H1 (cell line): ENCODE measurements around the gene NKPD1. TPM values are rescaled to one million over a fixed set of nuclear protein-coding genes. Genes with fewer than 3 reads are reported as not detected.

Experiments used
- CTCF ChIA-PET: fragments of 300-600 bp; sonication (Branson Sonifier 250); formaldehyde crosslinking; loops from one replicate; lab custom pipeline; 2021; ENCODE audit not compliant: partially characterized antibody; lab: Charles Lee
- POLR2A ChIA-PET: fragments of 300-600 bp; sonication (Branson Sonifier 250); formaldehyde crosslinking; loops from one replicate; lab custom pipeline; 2021; ENCODE audit warnings: inconsistent platforms; ENCODE audit not compliant: partially characterized antibody; lab: Charles Lee
- DNase-seq, 2 experiments: peaks; one replicate each; pipeline versions ENCODE4 v3.0.0 to v3.0.0-alpha.2; 2010 to 2022; ENCODE audit warnings: low spot score in 2 of 2, low read depth in 1 of 2, mixed read lengths in 1 of 2
- FAIRE-seq: peaks from 2 replicates; lab custom pipeline; 2011; peaks lifted over from hg19 to GRCh38; lab: Jason Lieb, UNC
- H2AFZ ChIP-seq: 2 replicates; pipeline ENCODE4 v1.8.1; 2012; ENCODE audit warnings: low read length, inconsistent platforms
- H2AK5ac ChIP-seq: 2 replicates; pipeline ENCODE4 v1.6.1; 2013; ENCODE audit warnings: low read depth, low read length
- H2BK120ac ChIP-seq: replicated peaks from 2 replicates; pipeline ENCODE3; 2013; ENCODE audit warnings: low read depth, low read length, inconsistent platforms
- H2BK12ac ChIP-seq: 2 replicates; pipeline ENCODE4 v1.6.1; 2013; ENCODE audit warnings: low read depth, low read length
- H2BK15ac ChIP-seq: 2 replicates; pipeline ENCODE4 v1.6.1; 2013; ENCODE audit warnings: low read length
- H2BK20ac ChIP-seq: 2 replicates; pipeline ENCODE4 v1.6.1; 2013; ENCODE audit warnings: low read length
- H2BK5ac ChIP-seq: 2 replicates; pipeline ENCODE4 v1.6.1; 2013; ENCODE audit warnings: low read depth, low read length
- H3K14ac ChIP-seq: 2 replicates; pipeline ENCODE4 v1.6.1; 2013; ENCODE audit warnings: inconsistent platforms; ENCODE audit not compliant: insufficient read length
- H3K18ac ChIP-seq: 2 replicates; pipeline ENCODE4 v1.6.1; 2013; ENCODE audit warnings: low read length; ENCODE audit errors: extremely low read depth
- H3K23ac ChIP-seq: 2 replicates; pipeline ENCODE4 v1.6.1; 2013; ENCODE audit warnings: inconsistent platforms; ENCODE audit not compliant: insufficient read length
- H3K23me2 ChIP-seq: 2 replicates; pipeline ENCODE4 v1.6.1; 2013; ENCODE audit warnings: low read depth, low read length
- H3K27ac ChIP-seq: 2 replicates; pipeline ENCODE4 v1.6.1; 2011; ENCODE audit warnings: low read depth, low read length, inconsistent platforms
- H3K27me3 ChIP-seq, 4 experiments: replicated peaks in 1 of 4; 1 replicate in 1 of 4; 2 replicates in 3 of 4; pipeline versions ENCODE4 v1.6.1 to v1.8.1; 2011 to 2013; ENCODE audit warnings: low read length in 3 of 4, mild to moderate bottlenecking in 3 of 4, inconsistent platforms in 2 of 4, mixed read lengths in 2 of 4, moderate library complexity in 1 of 4; ENCODE audit not compliant: control insufficient read depth in 3 of 4, insufficient read depth in 3 of 4; ENCODE audit errors: extremely low read depth in 1 of 4
- H3K36me3 ChIP-seq, 4 experiments: 2 replicates each; pipeline versions ENCODE4 v1.6.1 to v1.8.1; 2011 to 2013; ENCODE audit warnings: mild to moderate bottlenecking in 4 of 4, low read length in 3 of 4, moderate library complexity in 2 of 4, control low read depth in 1 of 4, inconsistent platforms in 1 of 4; ENCODE audit not compliant: insufficient read depth in 4 of 4, control insufficient read depth in 2 of 4
- H3K4ac ChIP-seq: replicated peaks from 2 replicates; pipeline ENCODE3; 2013; ENCODE audit warnings: low read length, low read depth, mixed read lengths, inconsistent platforms; ENCODE audit not compliant: insufficient read length
- H3K4me1 ChIP-seq, 4 experiments: replicated peaks in 1 of 4; 1 replicate in 1 of 4; 2 replicates in 3 of 4; pipeline versions ENCODE4 v1.6.1 to v1.8.1; 2011 to 2013; ENCODE audit warnings: low read length in 3 of 4, inconsistent platforms in 2 of 4, mixed read lengths in 1 of 4; ENCODE audit not compliant: insufficient read depth in 4 of 4, control insufficient read depth in 3 of 4
- H3K4me2 ChIP-seq, 2 experiments: 2 replicates each; pipeline versions ENCODE4 v1.6.1 to v1.8.1; 2011 to 2013; ENCODE audit warnings: low read depth in 2 of 2, low read length in 2 of 2, control low read depth in 1 of 2, inconsistent platforms in 1 of 2, mild to moderate bottlenecking in 1 of 2; ENCODE audit not compliant: insufficient read depth in 1 of 2
- H3K4me3 ChIP-seq, 4 experiments: fragments of 200-600, 300-600 bp in 1 of 4; sonication (generic), shearing (Covaris generic), sonication (Bioruptor Twin) in 1 of 4; 2 replicates each; pipeline versions ENCODE4 v1.5.1 to v1.8.1; 2011 to 2016; ENCODE audit warnings: low read length in 4 of 4, low read depth in 3 of 4, control low read depth in 2 of 4, inconsistent platforms in 2 of 4, mild to moderate bottlenecking in 2 of 4, mixed read lengths in 1 of 4, moderate library complexity in 1 of 4; ENCODE audit not compliant: insufficient read depth in 2 of 4; ENCODE audit errors: extremely low read depth in 1 of 4
- H3K56ac ChIP-seq: replicated peaks from 2 replicates; pipeline ENCODE3; 2013; ENCODE audit warnings: low read depth, mild to moderate bottlenecking, mixed read lengths, low read length, inconsistent platforms; ENCODE audit not compliant: insufficient read length
- H3K79me1 ChIP-seq: 2 replicates; pipeline ENCODE4 v1.6.1; 2013; ENCODE audit warnings: low read depth, low read length, control low read depth
- H3K79me2 ChIP-seq, 2 experiments: 2 replicates each; pipeline versions ENCODE4 v1.6.1 to v1.8.1; 2012 to 2013; ENCODE audit warnings: low read length in 2 of 2, mild to moderate bottlenecking in 2 of 2, inconsistent platforms in 1 of 2; ENCODE audit not compliant: insufficient read depth in 2 of 2, control insufficient read depth in 1 of 2
- H3K9ac ChIP-seq, 4 experiments: replicated peaks in 1 of 4; 1 replicate in 1 of 4; 2 replicates in 3 of 4; pipeline versions ENCODE4 v1.6.1 to v1.8.1; 2011 to 2013; ENCODE audit warnings: low read depth in 3 of 4, low read length in 3 of 4, control low read depth in 2 of 4, mild to moderate bottlenecking in 2 of 4, moderate library complexity in 2 of 4, inconsistent platforms in 1 of 4; ENCODE audit errors: extremely low read depth in 1 of 4
- H3K9me3 ChIP-seq, 2 experiments: 2 replicates each; pipeline versions ENCODE4 v1.6.1 to v1.8.1; 2012 to 2013; ENCODE audit warnings: mild to moderate bottlenecking in 2 of 2, moderate library complexity in 2 of 2, control low read depth in 1 of 2, inconsistent platforms in 1 of 2, low read depth in 1 of 2, low read length in 1 of 2, mixed read lengths in 1 of 2; ENCODE audit not compliant: insufficient read depth in 2 of 2
- H4K20me1 ChIP-seq, 2 experiments: replicated peaks in 1 of 2; 2 replicates each; pipeline versions ENCODE3 to v1.8.1; 2011 to 2013; ENCODE audit warnings: inconsistent platforms in 2 of 2, low read length in 2 of 2, mild to moderate bottlenecking in 1 of 2; ENCODE audit not compliant: insufficient read depth in 2 of 2, control insufficient read depth in 1 of 2
- H4K5ac ChIP-seq: 2 replicates; pipeline ENCODE4 v1.6.1; 2013; ENCODE audit warnings: low read length, low read depth, mixed read lengths, inconsistent platforms; ENCODE audit not compliant: insufficient read length
- H4K8ac ChIP-seq: 2 replicates; pipeline ENCODE4 v1.8.0; 2013; ENCODE audit warnings: mild to moderate bottlenecking, moderate library complexity, low read length, inconsistent platforms; ENCODE audit not compliant: insufficient read depth; ENCODE audit errors: extremely low read depth
- H4K91ac ChIP-seq: replicated peaks from 2 replicates; pipeline ENCODE3; 2013; ENCODE audit warnings: low read length, mixed read lengths, inconsistent platforms; ENCODE audit not compliant: insufficient read length
- TEAD4 ChIP-seq: IDR thresholded peaks from 2 replicates; pipeline ENCODE4 v1.6.1; 2012; ENCODE audit warnings: low read depth, low read length, inconsistent platforms, mixed read lengths
- WGBS, 2 experiments: shearing (Covaris generic) in 1 of 2; methylation state at CpG; one replicate each; pipeline versions ENCODE4 v1.1.6 to v1.1.7; 2013 to 2015; ENCODE audit warnings: low lambda C conversion rate in 2 of 2, mixed read lengths in 2 of 2, inconsistent platforms in 1 of 2, low coverage in 1 of 2, missing lambda C conversion rate in 1 of 2; ENCODE audit not compliant: insufficient replicate concordance in 2 of 2, insufficient coverage in 1 of 2, insufficient read length in 1 of 2; ENCODE audit errors: extremely low coverage in 1 of 2, missing lambda C conversion rate in 1 of 2; 5-methylcytosine and 5-hydroxymethylcytosine counted together
- polyA plus RNA-seq, 7 experiments: library from polyadenylated mRNA; depleted of rRNA in 3 of 7; stranded (reverse) in 5 of 7; unstranded in 2 of 7; fragments of >200 nt in 5 of 7; fragments of 200-250 nt in 2 of 7; gene quantifications; 1 replicate in 5 of 7; 2 replicates in 1 of 7; 4 replicates in 1 of 7; pipeline versions ENCODE4 v1.2.1 to v1.2.3, GENCODE V29; 2011 to 2013; ENCODE audit warnings: missing spikeins in 2 of 7, mixed read lengths in 2 of 7
- total RNA-seq: library from RNA; stranded (reverse); fragmentation: NEBNext Ultra II Directional; extraction: Animal tissue kit (Norgen Biotek cat#: 25700); gene quantifications from 2 replicates; pipeline ENCODE4 v1.2.1, GENCODE V29; 2021

Gene NKPD1
- total and polyA plus RNA-seq, 2 of the 8 experiments (the other 6 are each of a cell fraction or from before 2014, with no cell fraction given), result 0.30 to 0.39 TPM

DNA sequence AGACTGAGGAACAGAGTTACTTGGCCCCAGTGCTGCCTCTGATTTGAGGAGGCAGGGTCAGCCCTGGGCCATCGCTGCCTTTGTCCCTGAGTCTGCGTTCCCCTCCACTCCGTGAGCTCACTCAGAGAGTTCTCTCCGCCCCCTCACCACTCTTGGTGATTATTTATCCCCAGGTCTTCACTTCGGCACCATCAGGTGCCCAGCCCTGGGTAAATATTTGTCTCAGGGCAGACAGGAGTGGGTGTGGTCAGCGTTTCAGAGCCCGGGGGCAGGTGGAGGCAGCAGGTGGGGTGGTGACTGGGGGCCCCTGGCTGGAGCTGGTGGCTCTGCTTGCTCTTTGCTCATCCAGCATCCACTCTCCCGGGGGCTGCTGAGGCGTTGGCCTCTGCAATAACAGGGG, 47.2 kb downstream of the NKPD1 start:
- POLR2A ChIA-PET, result interaction anchor here (1.1 to 2.6 kb wide), 6 partner anchors 9 to 34 kb away, joined by 3 to 6 read pairs (median 5); partner anchors contain the start of genes GEMIN7 and PPP1R37
- Histone ChIP-seq H3K23me2 (no peaks in the 10 kb centered on the region), H3K4me3 (no peak overlapping the region), H3K9me3 (no peaks in the 10 kb centered on the region)
- CTCF ChIA-PET, result interaction anchor here (0.8 to 8.6 kb wide), 7 partner anchors 11 to 424 kb away, joined by 3 to 73 read pairs (median 4); no protein-coding TSS in a partner anchor
- no peak for TF ChIP-seq TEAD4
- TF ChIP-seq, all 59 proteins: peak for 0
- Histone ChIP-seq H3K27ac (no peak overlapping the region), H2BK120ac (no peak overlapping the region), H4K5ac (no peak overlapping the region), H2AFZ (no peak overlapping the region), H3K4ac (no peak overlapping the region), H4K20me1 (peaks cover 38 to 42% of the 10 kb centered on the region in 2 experiments), H3K56ac (no peak overlapping the region), H3K79me1 (peaks cover 44% of the 10 kb centered on the region), H3K9ac (peak overlapping the region in 1 of 4 experiments; percentile 17; a peak in 1 of 7 replicates), H2AK5ac (no peak overlapping the region), H2BK12ac (no peak overlapping the region), H4K91ac (no peak overlapping the region), H2BK20ac (no peak overlapping the region), H2BK5ac (no peak overlapping the region), H3K14ac (no peak overlapping the region), H3K18ac (no peak overlapping the region), H3K4me2 (no peak overlapping the region), H2BK15ac (no peak overlapping the region), H3K79me2 (peaks cover 6 to 87% of the 10 kb centered on the region in 2 experiments), H3K27me3 (no peaks in the 10 kb centered on the region), H3K36me3 (no peaks in the 10 kb centered on the region), H3K4me1 (peaks cover 0 to 21% (median 4%) of the 10 kb centered on the region in 4 experiments; a peak in 6 of 7 replicates), H4K8ac (no peak overlapping the region), H3K23ac (no peak overlapping the region)
- DNase-seq (no peak), FAIRE-seq (no peak)
- 80% methylated on average over 9 of the region's 9 CpGs; no CpG with 5 or more reads in 1 of the 2 experiments for WGBS, 2 experiments
